Body of pancreas (tissue), 4 donors: ENCODE results near the gene VWA2. TPM values are rescaled to one million over a fixed set of nuclear protein-coding genes. Genes with fewer than 3 reads are reported as not detected.

Experiments
- ATAC-seq: fragments of 150-250 bp; one replicate; pipeline ENCODE4 v1.9.1; 2016
- DNase-seq, 4 donors: peaks; one replicate each; pipeline ENCODE4 v3.0.0-alpha.2; 2019
- H3K27ac ChIP-seq, 4 donors: fragments of 200-600 bp; sonication (generic); 1 replicate in 3 of 4; 2 replicates in 1 of 4; pipeline versions ENCODE4 v1.5.1 to v1.6.1; 2016 to 2019; ENCODE audit warnings: mild to moderate bottlenecking in 1 of 4, mixed read lengths in 1 of 4, moderate library complexity in 1 of 4
- H3K27me3 ChIP-seq, 2 donors: fragments of 200-600 bp; sonication (generic); one replicate each; pipeline ENCODE4 v1.6.0; 2016; ENCODE audit warnings: mild to moderate bottlenecking in 1 of 2
- H3K36me3 ChIP-seq, 2 donors: fragments of 200-600 bp; sonication (generic); replicated peaks in 1 of 2; 2 replicates each; pipeline ENCODE4 v1.5.1; 2016; ENCODE audit warnings: low read depth in 2 of 2; ENCODE audit not compliant: insufficient read depth in 1 of 2
- H3K4me1 ChIP-seq: fragments of 200-600 bp; sonication (generic); one replicate; pipeline ENCODE4 v1.6.0; 2016
- H3K4me3 ChIP-seq, 2 donors: fragments of 200-600 bp; sonication (generic); 1 replicate in 1 of 2; 2 replicates in 1 of 2; pipeline ENCODE4 v1.5.1; 2016 to 2019
- H3K9me3 ChIP-seq, 3 donors: fragments of 200-600 bp; sonication (generic); 1 replicate in 2 of 3; 2 replicates in 1 of 3; pipeline ENCODE4 v1.5.1; 2016
- CTCF ChIP-seq, 7 experiments: fragments of 450-650 bp in 4 of 7; fragments of 200-600 bp in 3 of 7; sonication (generic) in 3 of 7; IDR thresholded peaks; one replicate each; pipeline ENCODE4 v1.5.1; 2016 to 2019; ENCODE audit warnings: antibody characterized with exemption in 7 of 7
- POLR2A ChIP-seq, 3 donors: fragments of 450-650 bp; IDR thresholded peaks; one replicate each; pipeline ENCODE4 v1.6.1; 2016; ENCODE audit warnings: antibody characterized with exemption in 3 of 3, mild to moderate bottlenecking in 2 of 3
- WGBS, 2 donors: methylation state at CpG; one replicate each; pipeline ENCODE4 v1.1.5; 2017; 5-methylcytosine and 5-hydroxymethylcytosine counted together
- intact Hi-C: fragments of 100-400 bp; cut with DNase I; formaldehyde crosslinking; loops from one replicate; pipeline ENCODE4 v1.15.1; 2023
- total RNA-seq, 2 donors: library from RNA; depleted of rRNA; stranded (reverse); fragments of >200 nt; gene quantifications; one replicate each; pipeline ENCODE4 v1.1.0, GENCODE V29; 2016

VWA2 gene
- total RNA-seq, 2 donors from 2014 or later, result 10.5 to 15.3 TPM

GRCh38 chr10:114252883-114253282 is 13.8 kb downstream of the VWA2 start:
- no peak overlapping the region for H3K27ac ChIP-seq
- H3K4me3 ChIP-seq, result no peak overlapping the region
- H3K27me3 ChIP-seq, result no peaks in the 10 kb centered on the region
- 68 to 69% methylated on average over 4 of the region's 7 CpGs for WGBS, 2 donors
- no peak for ATAC-seq
- H3K36me3 ChIP-seq, result no peaks in the 10 kb centered on the region
- no peak for DNase-seq
- H3K4me1 ChIP-seq, result no peaks in the 10 kb centered on the region
- no peaks in the 10 kb centered on the region for H3K9me3 ChIP-seq
- intact Hi-C loops, result no loop called here
- TF ChIP-seq POLR2A (IDR thresholded peaks at IDR 0.05), result no peak
- TF ChIP-seq CTCF (IDR thresholded peaks at IDR 0.05), result no peak

GRCh38 chr10:114255227-114255626 is 16.2 kb downstream of the VWA2 start:
- no peak overlapping the region for H3K4me3 ChIP-seq
- DNase-seq (no peak), ATAC-seq (no peak)
- TF ChIP-seq POLR2A (IDR thresholded peaks at IDR 0.05) (no peak), CTCF (IDR thresholded peaks at IDR 0.05) (no peak)
- 89 to 100% methylated on average over 1 of the region's 1 CpG for WGBS, 2 donors
- no peaks in the 10 kb centered on the region for H3K4me1 ChIP-seq
- intact Hi-C loops, result no loop called here
- H3K27me3 ChIP-seq, result no peaks in the 10 kb centered on the region
- H3K27ac ChIP-seq, result no peak overlapping the region
- H3K36me3 ChIP-seq, result no peaks in the 10 kb centered on the region
- H3K9me3 ChIP-seq, result no peaks in the 10 kb centered on the region

- Histone ChIP-seq H3K9me3 (no peaks in the 10 kb centered on the region), H3K4me1 (no peaks in the 10 kb centered on the region), H3K36me3 (no peaks in the 10 kb centered on the region), H3K27me3 (no peaks in the 10 kb centered on the region), H3K27ac (no peak overlapping the region), H3K4me3 (no peak overlapping the region)
- WGBS, 2 donors, result 76 to 86% methylated on average over 12 of the region's 12 CpGs
- TF ChIP-seq CTCF (IDR thresholded peaks at IDR 0.05) (no peak), POLR2A (IDR thresholded peaks at IDR 0.05) (no peak)
- no peak for ATAC-seq
- intact Hi-C loops, result no loop called here
- DNase-seq, result no peak
Observed at GRCh38 chr10:114256008-114256765, 17.1 kb downstream of the VWA2 start.

GRCh38 chr10:114256822-114257221 is 17.8 kb downstream of the VWA2 start:
- no peaks in the 10 kb centered on the region for H3K27me3 ChIP-seq
- WGBS, 2 donors, result 87 to 88% methylated on average over 3 of the region's 3 CpGs
- intact Hi-C loops, result no loop called here
- no peaks in the 10 kb centered on the region for H3K4me1 ChIP-seq
- no peaks in the 10 kb centered on the region for H3K36me3 ChIP-seq
- H3K4me3 ChIP-seq, result no peak overlapping the region
- H3K27ac ChIP-seq, result no peak overlapping the region
- ATAC-seq (no peak), DNase-seq (no peak)
- H3K9me3 ChIP-seq, result no peaks in the 10 kb centered on the region
- no peak for TF ChIP-seq CTCF (IDR thresholded peaks at IDR 0.05)
- no peak for TF ChIP-seq POLR2A (IDR thresholded peaks at IDR 0.05)

GRCh38 chr10:114257498-114257897 is 18.4 kb downstream of the VWA2 start:
- Histone ChIP-seq H3K4me3 (no peak overlapping the region), H3K4me1 (no peaks in the 10 kb centered on the region), H3K36me3 (no peaks in the 10 kb centered on the region), H3K9me3 (no peaks in the 10 kb centered on the region), H3K27ac (no peak overlapping the region), H3K27me3 (no peaks in the 10 kb centered on the region)
- intact Hi-C loops, result no loop called here
- whole genome bisulfite sequencing, 2 donors, result 33 to 62% methylated on average over 2 to 3 of the region's 3 CpGs
- no peak for ATAC-seq
- TF ChIP-seq CTCF (IDR thresholded peaks at IDR 0.05), result no peak
- no peak for TF ChIP-seq POLR2A (IDR thresholded peaks at IDR 0.05)
- DNase-seq, result no peak
